Osteoblast (primary cell): Measurements from ENCODE around the gene TNS3. TPM values are rescaled to one million over a fixed set of nuclear protein-coding genes. Genes with fewer than 3 reads are reported as not detected.

Experiments
- DNase-seq: peaks from one replicate; pipeline ENCODE4 v3.0.0; 2011; ENCODE audit warnings: low spot score, mixed read lengths; ENCODE audit not compliant: insufficient read length; ENCODE audit errors: missing footprints
- H2AFZ ChIP-seq: 2 replicates; pipeline ENCODE4 v1.6.0; 2011; ENCODE audit warnings: mild to moderate bottlenecking, low read length
- H3K27ac ChIP-seq: 2 replicates; pipeline ENCODE4 v1.5.1; 2011; ENCODE audit warnings: mild to moderate bottlenecking, low read depth, low read length, moderate library complexity
- H3K27me3 ChIP-seq: 2 replicates; pipeline ENCODE4 v1.6.0; 2012; ENCODE audit warnings: mild to moderate bottlenecking, control low read depth, inconsistent platforms, low read length, moderate library complexity; ENCODE audit not compliant: insufficient read depth
- H3K36me3 ChIP-seq: 2 replicates; pipeline ENCODE4 v1.5.1; 2011; ENCODE audit warnings: mild to moderate bottlenecking, low read length, control low read depth, moderate library complexity; ENCODE audit not compliant: insufficient read depth
- H3K4me1 ChIP-seq: 2 replicates; pipeline ENCODE4 v1.5.1; 2011; ENCODE audit warnings: mild to moderate bottlenecking, low read length, control low read depth, moderate library complexity; ENCODE audit not compliant: insufficient read depth
- H3K4me2 ChIP-seq: 2 replicates; pipeline ENCODE4 v1.6.0; 2011; ENCODE audit warnings: mild to moderate bottlenecking, low read length; ENCODE audit not compliant: insufficient read depth
- H3K4me3 ChIP-seq: fragments of 200-600 bp; sonication (generic); 3 replicates; pipeline ENCODE4 v1.5.1; 2012; ENCODE audit warnings: mild to moderate bottlenecking, low read length, inconsistent platforms; ENCODE audit not compliant: insufficient read depth
- H3K79me2 ChIP-seq: 2 replicates; pipeline ENCODE4 v1.6.0; 2012; ENCODE audit warnings: mild to moderate bottlenecking, low read length, control low read depth, inconsistent platforms; ENCODE audit not compliant: insufficient read depth
- H3K9me3 ChIP-seq: 2 replicates; pipeline ENCODE4 v1.5.1; 2011; ENCODE audit warnings: low read depth, low read length, control low read depth
- H4K20me1 ChIP-seq: 2 replicates; pipeline ENCODE4 v1.6.0; 2012; ENCODE audit warnings: mild to moderate bottlenecking, low read length, control low read depth; ENCODE audit not compliant: insufficient read depth
- total RNA-seq: library from RNA; depleted of rRNA; stranded (reverse); fragments of >200 nt; gene quantifications from 2 replicates; pipeline ENCODE4 v1.2.3, GENCODE V29; 2012
- TF ChIP-seq, protein P1 (sequence below): IDR thresholded peaks from 2 replicates; pipeline ENCODE4 v1.5.1; 2011; ENCODE audit warnings: mild to moderate bottlenecking, low read depth, low read length, moderate library complexity; ENCODE audit errors: extremely low read depth

TNS3 gene
- total RNA-seq, 1 donor = 67.3 TPM

DNA sequence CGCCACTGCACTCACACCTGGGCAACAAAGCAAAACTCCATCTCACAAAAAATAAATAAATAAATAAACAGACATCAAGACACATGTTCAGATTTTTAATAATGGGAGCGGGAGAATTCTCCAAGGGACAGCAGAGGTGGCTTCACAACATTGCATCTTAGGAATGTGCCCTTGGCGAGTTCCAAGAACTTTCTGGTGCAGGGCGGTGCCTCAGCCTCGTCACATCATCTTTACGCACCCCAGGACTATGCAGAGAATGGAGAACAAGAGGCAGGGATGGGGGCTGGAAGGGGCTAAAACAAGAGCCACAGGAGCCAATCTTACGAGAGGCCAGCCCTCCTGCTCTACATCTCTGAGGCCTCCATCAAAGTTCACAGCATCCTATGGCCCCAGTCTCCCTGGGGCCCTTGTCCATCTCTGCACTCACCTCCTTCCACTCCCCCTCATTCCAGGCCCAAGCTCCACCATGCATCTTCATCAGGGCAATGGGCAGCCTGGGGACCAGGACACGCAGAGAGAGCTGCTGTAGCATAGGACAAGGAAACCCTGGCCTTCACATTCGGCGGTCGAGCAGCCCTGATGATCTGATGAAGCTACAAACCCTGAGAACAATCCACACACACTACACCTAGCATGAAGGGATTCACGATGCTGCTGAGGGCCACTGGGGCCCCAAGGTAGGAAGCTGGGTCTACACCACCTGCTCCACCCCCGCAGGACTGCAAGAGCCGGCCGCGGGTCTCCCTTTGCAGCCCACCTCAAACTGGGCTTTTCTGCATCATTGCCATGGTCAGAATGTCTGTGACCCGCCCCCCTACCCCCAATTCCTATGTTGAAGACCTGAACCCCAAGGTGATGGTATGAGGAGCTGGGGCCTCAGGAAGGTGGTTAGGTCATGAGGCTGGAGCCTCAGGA is 22.3 kb downstream of the TNS3 start:
- no peaks in the 10 kb centered on the region for H3K9me3 ChIP-seq
- no peak overlapping the region for H3K4me3 ChIP-seq
- peaks cover 39% of the 10 kb centered on the region for H4K20me1 ChIP-seq
- TF ChIP-seq, protein P1, sequence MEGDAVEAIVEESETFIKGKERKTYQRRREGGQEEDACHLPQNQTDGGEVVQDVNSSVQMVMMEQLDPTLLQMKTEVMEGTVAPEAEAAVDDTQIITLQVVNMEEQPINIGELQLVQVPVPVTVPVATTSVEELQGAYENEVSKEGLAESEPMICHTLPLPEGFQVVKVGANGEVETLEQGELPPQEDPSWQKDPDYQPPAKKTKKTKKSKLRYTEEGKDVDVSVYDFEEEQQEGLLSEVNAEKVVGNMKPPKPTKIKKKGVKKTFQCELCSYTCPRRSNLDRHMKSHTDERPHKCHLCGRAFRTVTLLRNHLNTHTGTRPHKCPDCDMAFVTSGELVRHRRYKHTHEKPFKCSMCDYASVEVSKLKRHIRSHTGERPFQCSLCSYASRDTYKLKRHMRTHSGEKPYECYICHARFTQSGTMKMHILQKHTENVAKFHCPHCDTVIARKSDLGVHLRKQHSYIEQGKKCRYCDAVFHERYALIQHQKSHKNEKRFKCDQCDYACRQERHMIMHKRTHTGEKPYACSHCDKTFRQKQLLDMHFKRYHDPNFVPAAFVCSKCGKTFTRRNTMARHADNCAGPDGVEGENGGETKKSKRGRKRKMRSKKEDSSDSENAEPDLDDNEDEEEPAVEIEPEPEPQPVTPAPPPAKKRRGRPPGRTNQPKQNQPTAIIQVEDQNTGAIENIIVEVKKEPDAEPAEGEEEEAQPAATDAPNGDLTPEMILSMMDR = no peak
- H3K4me2 ChIP-seq = no peak overlapping the region
- peaks cover 70% of the 10 kb centered on the region for H3K79me2 ChIP-seq
- DNase-seq = no peak
- peaks cover 5% of the 10 kb centered on the region for H3K36me3 ChIP-seq
- no peak overlapping the region for H2AFZ ChIP-seq
- peaks cover 26% of the 10 kb centered on the region for H3K4me1 ChIP-seq
- no peak overlapping the region for H3K27ac ChIP-seq
- H3K27me3 ChIP-seq = no peaks in the 10 kb centered on the region

DNA sequence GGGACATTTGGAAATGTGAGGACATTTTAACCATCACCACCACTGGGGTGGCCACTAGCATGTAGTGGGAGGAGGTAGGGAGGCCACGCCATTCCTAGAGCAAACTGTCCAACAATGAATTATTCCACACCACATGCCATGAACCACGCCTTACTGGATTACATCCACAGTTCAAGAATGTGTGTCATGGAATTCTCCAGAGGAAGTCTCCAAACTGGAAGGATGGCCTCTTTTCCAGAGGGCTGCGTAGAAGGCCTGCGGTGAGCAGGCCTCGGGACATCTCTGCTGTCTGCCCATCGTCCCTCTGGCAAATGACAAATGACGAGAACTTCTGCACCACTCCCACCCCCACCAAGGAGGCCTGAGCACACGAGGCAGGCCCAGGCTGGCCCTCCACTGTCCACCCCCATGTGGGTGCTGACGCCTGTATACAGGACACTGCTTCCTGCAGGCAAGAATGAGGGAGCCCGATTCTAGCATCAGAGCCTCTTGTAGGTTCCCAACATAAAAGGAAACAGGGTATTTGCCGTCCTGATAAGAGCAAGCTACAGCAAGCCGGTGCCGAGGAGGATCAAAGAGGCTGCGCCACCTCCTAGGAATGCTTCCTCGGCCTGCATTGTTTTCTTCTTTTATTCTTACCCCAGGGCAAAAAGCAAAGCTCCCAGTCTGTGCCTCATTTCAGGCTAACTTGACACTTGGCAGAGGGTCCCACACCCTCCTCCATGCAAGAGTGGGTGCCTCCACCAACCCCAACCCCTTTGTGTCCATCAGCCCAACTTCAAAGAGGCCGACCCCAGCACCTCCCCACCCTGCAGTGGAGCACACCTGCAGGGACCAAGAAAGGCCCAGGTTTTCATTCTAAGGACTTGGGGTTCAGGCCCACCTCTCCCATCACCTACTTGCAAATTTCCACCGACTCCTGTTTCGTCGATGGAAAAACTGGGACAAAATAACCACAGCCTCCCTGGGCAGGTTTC is 23.9 kb downstream of the TNS3 start:
- peak overlapping the region; percentile 47 for H3K27ac ChIP-seq
- H3K4me3 ChIP-seq = no peak overlapping the region
- TF ChIP-seq, protein P1 = no peak
- H2AFZ ChIP-seq = peak overlapping the region; percentile 45
- peaks cover 3% of the 10 kb centered on the region for H3K36me3 ChIP-seq
- DNase-seq = peak; percentile 91
- peaks cover 36% of the 10 kb centered on the region for H4K20me1 ChIP-seq
- H3K9me3 ChIP-seq = no peaks in the 10 kb centered on the region
- H3K27me3 ChIP-seq = no peaks in the 10 kb centered on the region
- peaks cover 63% of the 10 kb centered on the region for H3K79me2 ChIP-seq
- H3K4me1 ChIP-seq = peaks cover 29% of the 10 kb centered on the region
- H3K4me2 ChIP-seq = no peak overlapping the region

DNA sequence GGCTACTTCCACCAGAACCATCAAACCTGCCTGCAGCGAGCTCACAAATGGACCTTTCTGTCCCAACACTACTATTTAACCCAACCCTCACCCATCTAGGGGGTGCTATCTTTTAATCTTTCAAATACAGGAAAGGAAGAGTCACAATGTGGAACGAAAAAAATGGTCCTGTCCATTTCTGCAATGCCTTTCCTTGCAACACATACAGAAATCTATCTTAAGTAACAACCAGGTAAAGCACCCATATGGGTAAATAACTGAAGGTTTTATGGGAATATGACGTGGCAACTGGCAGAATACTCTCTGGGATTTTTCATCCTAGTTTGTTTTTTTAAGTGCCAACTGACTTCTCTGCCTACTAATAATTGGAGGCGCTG is 24.6 kb downstream of the TNS3 start:
- TF ChIP-seq, protein P1 = no peak
- no peak for DNase-seq

More for the DNA sequence above, 24.6 kb downstream of the TNS3 start:
- Histone ChIP-seq H3K4me2 (no peak overlapping the region), H3K27ac (peak overlapping the region; percentile 47), H3K79me2 (peaks cover 56% of the 10 kb centered on the region), H4K20me1 (peaks cover 34% of the 10 kb centered on the region), H3K27me3 (no peaks in the 10 kb centered on the region), H3K4me3 (no peak overlapping the region), H3K9me3 (no peaks in the 10 kb centered on the region), H3K4me1 (peaks cover 32% of the 10 kb centered on the region), H2AFZ (no peak overlapping the region), H3K36me3 (no peaks in the 10 kb centered on the region)
